Measurements from ENCODE around the gene CLRN1. TPM values are rescaled to one million over a fixed set of nuclear protein-coding genes. Genes with fewer than 3 reads are reported as not detected.
A peak's percentile ranks its signal among the peaks of the same experiment; 100 is the strongest.

CLRN1 gene
- total and polyA plus RNA-seq, 2 experiments from 2014 or later: not detected

GRCh38 chr3:150897592-150897991, 74.9 kb downstream of the CLRN1 start:
- Histone ChIP-seq H3K36me3 (no peaks in the 10 kb centered on the region), H3K4me3 (no peak overlapping the region), H3K27me3 (no peaks in the 10 kb centered on the region), H3K4me1 (ENCODE audit: low read depth) (no peaks in the 10 kb centered on the region), H3K27ac (no peak overlapping the region), H3K9me3 (ENCODE audit: low read depth) (no peaks in the 10 kb centered on the region)
- no peak for TF ChIP-seq CTCF (IDR thresholded peaks at IDR 0.05; ENCODE audit: low read depth, low read length)
- DNase-seq (ENCODE audit: low read depth in 1 of 2, low spot score in 1 of 2): no peak

GRCh38 chr3:150890831-150891230, 81.7 kb downstream of the CLRN1 start:
- H3K4me1 ChIP-seq (ENCODE audit: low read depth): no peaks in the 10 kb centered on the region
- H3K36me3 ChIP-seq: no peaks in the 10 kb centered on the region
- no peaks in the 10 kb centered on the region for H3K27me3 ChIP-seq
- no peak for TF ChIP-seq CTCF (IDR thresholded peaks at IDR 0.05; ENCODE audit: low read depth, low read length)
- H3K27ac ChIP-seq: no peak overlapping the region
- no peaks in the 10 kb centered on the region for H3K9me3 ChIP-seq (ENCODE audit: low read depth)
- no peak for DNase-seq (ENCODE audit: low read depth in 1 of 2, low spot score in 1 of 2)
- H3K4me3 ChIP-seq: no peak overlapping the region

- H3K4me3 ChIP-seq: no peak overlapping the region
- no peak for TF ChIP-seq CTCF (IDR thresholded peaks at IDR 0.05; ENCODE audit: low read depth, low read length)
- no peak overlapping the region for H3K27ac ChIP-seq
- H3K4me1 ChIP-seq (ENCODE audit: low read depth): no peaks in the 10 kb centered on the region
- no peaks in the 10 kb centered on the region for H3K27me3 ChIP-seq
- H3K9me3 ChIP-seq (ENCODE audit: low read depth): no peaks in the 10 kb centered on the region
- no peaks in the 10 kb centered on the region for H3K36me3 ChIP-seq
- DNase-seq (ENCODE audit: low read depth in 1 of 2, low spot score in 1 of 2): peak in 1 of 2 donors; percentile 67
Observed at GRCh38 chr3:150890295-150890694, 82.2 kb downstream of the CLRN1 start.

GRCh38 chr3:150889106-150889505, 83.4 kb downstream of the CLRN1 start:
- TF ChIP-seq CTCF (IDR thresholded peaks at IDR 0.05; ENCODE audit: low read depth, low read length): no peak
- Histone ChIP-seq H3K9me3 (ENCODE audit: low read depth) (no peaks in the 10 kb centered on the region), H3K27me3 (no peaks in the 10 kb centered on the region), H3K36me3 (no peaks in the 10 kb centered on the region), H3K27ac (no peak overlapping the region), H3K4me3 (no peak overlapping the region), H3K4me1 (ENCODE audit: low read depth) (no peaks in the 10 kb centered on the region)
- DNase-seq (ENCODE audit: low read depth in 1 of 2, low spot score in 1 of 2): no peak

GRCh38 chr3:150887031-150887430, 85.5 kb downstream of the CLRN1 start:
- peak in 1 of 2 donors; percentile 84 for DNase-seq (ENCODE audit: low read depth in 1 of 2, low spot score in 1 of 2)

More at GRCh38 chr3:150887031-150887430, 85.5 kb downstream of the CLRN1 start:
- Histone ChIP-seq H3K9me3 (ENCODE audit: low read depth) (no peaks in the 10 kb centered on the region), H3K4me1 (ENCODE audit: low read depth) (no peaks in the 10 kb centered on the region), H3K27me3 (no peaks in the 10 kb centered on the region), H3K27ac (no peak overlapping the region), H3K36me3 (no peaks in the 10 kb centered on the region), H3K4me3 (no peak overlapping the region)
- no peak for TF ChIP-seq CTCF (IDR thresholded peaks at IDR 0.05; ENCODE audit: low read depth, low read length)

Data from cardiac muscle cell (in vitro differentiated cells and primary cell).